Neural cell (in vitro differentiated cells): ENCODE data around the gene CCDC85C. TPM values are rescaled to one million over a fixed set of nuclear protein-coding genes. Genes with fewer than 3 reads are reported as not detected.

Experiments used
- H2AFZ ChIP-seq: fragments of 200-600, 300-800 bp; sonication (generic), shearing (Covaris generic); 2 replicates; pipeline ENCODE4 v1.6.0; 2014; ENCODE audit warnings: low read depth, mild to moderate bottlenecking, antibody characterized with exemption, low read length, moderate library complexity
- H3F3A ChIP-seq: fragments of 200-600 bp; shearing (Covaris generic); 2 replicates; pipeline ENCODE4 v1.6.1; 2016; ENCODE audit warnings: mild to moderate bottlenecking, moderate library complexity, mixed read lengths, antibody characterized with exemption, low read length; ENCODE audit not compliant: insufficient read depth, poor library complexity, severe bottlenecking
- H3K27ac ChIP-seq: fragments of 200-600, 300-800 bp; sonication (generic), shearing (Covaris generic); 2 replicates; pipeline ENCODE4 v1.5.1; 2014; ENCODE audit warnings: mild to moderate bottlenecking, low read length, moderate library complexity
- H3K27me3 ChIP-seq: fragments of 300-800, 200-600 bp; sonication (generic), shearing (Covaris generic); 2 replicates; pipeline ENCODE4 v1.6.0; 2014; ENCODE audit warnings: mild to moderate bottlenecking, low read depth, low read length, moderate library complexity; ENCODE audit not compliant: insufficient read depth
- H3K36me3 ChIP-seq: fragments of 300-800, 200-600 bp; sonication (generic), shearing (Covaris generic); 2 replicates; pipeline ENCODE4 v1.5.1; 2014; ENCODE audit warnings: mild to moderate bottlenecking, antibody characterized with exemption, low read length, moderate library complexity; ENCODE audit not compliant: insufficient read depth
- H3K4me2 ChIP-seq: fragments of 300-800, 200-600 bp; sonication (generic), shearing (Covaris generic); 2 replicates; pipeline ENCODE4 v1.6.0; 2014; ENCODE audit warnings: mild to moderate bottlenecking, low read length
- H3K4me3 ChIP-seq: fragments of 300-800, 200-600 bp; sonication (generic), shearing (Covaris generic); 2 replicates; pipeline ENCODE4 v1.5.1; 2014; ENCODE audit warnings: mild to moderate bottlenecking, low read length, moderate library complexity
- H3K79me2 ChIP-seq: fragments of 200-600 bp; shearing (Covaris generic); replicated peaks from 2 replicates; pipeline ENCODE4 v1.6.0; 2014; ENCODE audit warnings: mild to moderate bottlenecking, low read length, moderate library complexity; ENCODE audit not compliant: insufficient read depth
- H3K9ac ChIP-seq: fragments of 300-800, 200-600 bp; sonication (generic), shearing (Covaris generic); 2 replicates; pipeline ENCODE4 v1.6.1; 2016; ENCODE audit warnings: mild to moderate bottlenecking, low read length, mixed read lengths
- H3K9me2 ChIP-seq: fragments of 200-600 bp; shearing (Covaris generic); 2 replicates; pipeline ENCODE4 v1.6.1; 2016; ENCODE audit warnings: mild to moderate bottlenecking, low read length, mixed read lengths; ENCODE audit not compliant: insufficient read depth
- H3K9me3 ChIP-seq: fragments of 200-600, 300-800 bp; sonication (generic), shearing (Covaris generic); 2 replicates; pipeline ENCODE4 v1.6.1; 2016; ENCODE audit warnings: mild to moderate bottlenecking, mixed run types, low read length, moderate library complexity, mixed read lengths
- H4K20me1 ChIP-seq: fragments of 200-600 bp; shearing (Covaris generic); 2 replicates; pipeline ENCODE4 v1.6.1; 2016; ENCODE audit warnings: mild to moderate bottlenecking, mixed run types; ENCODE audit not compliant: insufficient read depth
- CTCF ChIP-seq: fragments of 450-650 bp; IDR thresholded peaks from 2 replicates; pipeline ENCODE4 v1.5.1; 2014; ENCODE audit warnings: antibody characterized with exemption, mild to moderate bottlenecking, moderate library complexity; ENCODE audit not compliant: poor library complexity, severe bottlenecking
- EP300 ChIP-seq: fragments of 450-650 bp; conservative IDR thresholded peaks from 2 replicates; pipeline ENCODE4 v1.6.1; 2014; ENCODE audit warnings: antibody characterized with exemption, mild to moderate bottlenecking, moderate library complexity; ENCODE audit not compliant: poor library complexity, severe bottlenecking
- EZH2 ChIP-seq: fragments of 200-600, 300-800 bp; shearing (Covaris generic), sonication (generic); IDR thresholded peaks from 2 replicates; pipeline ENCODE4 v1.6.1; 2014; ENCODE audit warnings: antibody characterized with exemption, low read length, borderline replicate concordance, mild to moderate bottlenecking; ENCODE audit not compliant: insufficient read depth, poor library complexity, severe bottlenecking
- MXI1 ChIP-seq: fragments of 450-650 bp; conservative IDR thresholded peaks from 2 replicates; pipeline ENCODE4 v1.6.1; 2014; ENCODE audit warnings: antibody characterized with exemption, mild to moderate bottlenecking; ENCODE audit not compliant: poor library complexity, severe bottlenecking
- POLR2AphosphoS5 ChIP-seq: IDR thresholded peaks from 2 replicates; pipeline ENCODE4 v1.6.1; 2012
- RAD21 ChIP-seq: fragments of 450-650 bp; conservative IDR thresholded peaks from 2 replicates; pipeline ENCODE4 v1.6.1; 2014; ENCODE audit warnings: antibody characterized with exemption, mild to moderate bottlenecking, moderate library complexity
- REST ChIP-seq: IDR thresholded peaks from 2 replicates; pipeline ENCODE4 v1.6.1; 2012; ENCODE audit warnings: borderline replicate concordance
- SMC3 ChIP-seq: fragments of 450-650 bp; conservative IDR thresholded peaks from 2 replicates; pipeline ENCODE4 v1.6.1; 2014; ENCODE audit warnings: antibody characterized with exemption, mild to moderate bottlenecking, moderate library complexity; ENCODE audit not compliant: poor library complexity
- TAF1 ChIP-seq: IDR thresholded peaks from 2 replicates; pipeline ENCODE4 v1.6.1; 2012; ENCODE audit warnings: low read depth
- polyA plus RNA-seq: library from polyadenylated mRNA; depleted of rRNA; stranded (reverse); fragments of >200 nt; gene quantifications from 2 replicates; pipeline ENCODE4 v1.2.3, GENCODE V29; 2014

The CCDC85C gene
- polyA plus RNA-seq, 1 donor from 2014 or later: 24.8 TPM

- no peak for TF ChIP-seq EZH2
- Histone ChIP-seq H2AFZ (no peak overlapping the region), H3F3A (peaks cover 9% of the 10 kb centered on the region), H3K27ac (no peak overlapping the region), H3K9me3 (no peaks in the 10 kb centered on the region), H3K4me2 (no peak overlapping the region), H3K36me3 (no peaks in the 10 kb centered on the region), H3K9me2 (no peaks in the 10 kb centered on the region), H4K20me1 (no peaks in the 10 kb centered on the region), H3K9ac (no peak overlapping the region), H3K4me3 (no peak overlapping the region), H3K27me3 (no peaks in the 10 kb centered on the region), H3K79me2 (no peaks in the 10 kb centered on the region)
Measured at GRCh38 chr14:99608591-99608990, 4.6 kb upstream of the CCDC85C start.

GRCh38 chr14:99606359-99606758, 2.4 kb upstream of the CCDC85C start:
- Histone ChIP-seq H3K79me2 (peaks cover 15% of the 10 kb centered on the region), H2AFZ (no peak overlapping the region), H3F3A (peaks cover 9% of the 10 kb centered on the region), H4K20me1 (peaks cover 14% of the 10 kb centered on the region), H3K4me3 (peak overlapping the region; percentile 93), H3K9ac (peak overlapping the region; percentile 99), H3K9me3 (no peaks in the 10 kb centered on the region), H3K9me2 (no peaks in the 10 kb centered on the region), H3K4me2 (peak overlapping the region; percentile 93), H3K27ac (peak overlapping the region; percentile 99), H3K36me3 (no peaks in the 10 kb centered on the region), H3K27me3 (no peaks in the 10 kb centered on the region)
- no peak for TF ChIP-seq RAD21
- no peak for TF ChIP-seq REST
- no peak for TF ChIP-seq CTCF
- no peak for TF ChIP-seq MXI1
- no peak for TF ChIP-seq EZH2
- TF ChIP-seq POLR2AphosphoS5: no peak
- no peak for TF ChIP-seq EP300
- no peak for TF ChIP-seq SMC3
- no peak for TF ChIP-seq TAF1
